Natural killer cell (primary cell): ENCODE data around the gene TMEM254. TPM values are rescaled to one million over a fixed set of nuclear protein-coding genes. Genes with fewer than 3 reads are reported as not detected.

Experiments used
- ATAC-seq, 3 donors: fragments of 150-1000 bp in 2 of 3; fragments of 200-7000 bp in 1 of 3; cut with Tn5 transposase; 1 replicate in 1 of 3; 2 replicates in 2 of 3; pipeline ENCODE4 v1.10.0; 2021; ENCODE audit warnings: mild to moderate bottlenecking in 2 of 3, moderate library complexity in 2 of 3
- DNase-seq, 2 donors: peaks; one replicate each; pipeline versions ENCODE4 v3.0.0 to v3.0.0-alpha.2; 2013 to 2021; ENCODE audit warnings: mixed read lengths in 1 of 2
- H3K27ac ChIP-seq: one replicate; pipeline ENCODE4 v1.5.1; 2013; ENCODE audit warnings: mild to moderate bottlenecking, low read length
- H3K27me3 ChIP-seq: one replicate; pipeline ENCODE4 v1.6.1; 2013; ENCODE audit warnings: low read length; ENCODE audit not compliant: control insufficient read depth, insufficient read depth
- H3K36me3 ChIP-seq: one replicate; pipeline ENCODE4 v1.6.1; 2013; ENCODE audit warnings: low read length; ENCODE audit not compliant: control insufficient read depth, insufficient read depth
- H3K4me1 ChIP-seq: one replicate; pipeline ENCODE4 v1.6.1; 2013; ENCODE audit warnings: low read length; ENCODE audit not compliant: control insufficient read depth, insufficient read depth
- H3K4me3 ChIP-seq: one replicate; pipeline ENCODE4 v1.5.1; 2013; ENCODE audit warnings: low read length
- H3K9me3 ChIP-seq: one replicate; pipeline ENCODE4 v1.6.1; 2013; ENCODE audit warnings: low read length; ENCODE audit not compliant: control insufficient read depth, insufficient read depth
- H3K27ac Mint-ChIP-seq, 2 donors: one replicate each; pipeline ENCODE4 v1.8.0; 2022; ENCODE audit warnings: mild to moderate bottlenecking in 2 of 2, mixed read lengths in 2 of 2, moderate library complexity in 1 of 2
- H3K27me3 Mint-ChIP-seq, 2 donors: one replicate each; pipeline ENCODE4 v1.8.0; 2022; ENCODE audit warnings: low read depth in 2 of 2, mixed read lengths in 2 of 2
- H3K36me3 Mint-ChIP-seq: one replicate; pipeline ENCODE4 v1.8.0; 2022; ENCODE audit warnings: mixed read lengths
- H3K4me1 Mint-ChIP-seq, 2 donors: one replicate each; pipeline ENCODE4 v1.8.0; 2022; ENCODE audit warnings: mixed read lengths in 2 of 2
- H3K4me3 Mint-ChIP-seq: one replicate; pipeline ENCODE4 v1.8.0; 2022; ENCODE audit warnings: mild to moderate bottlenecking, moderate library complexity, mixed read lengths
- H3K9me3 Mint-ChIP-seq, 2 donors: one replicate each; pipeline ENCODE4 v1.8.0; 2022; ENCODE audit warnings: mixed read lengths in 2 of 2
- WGBS: methylation state at CpG from one replicate; pipeline ENCODE4 v1.1.7; 2013; ENCODE audit warnings: missing lambda C conversion rate; ENCODE audit not compliant: insufficient coverage; 5-methylcytosine and 5-hydroxymethylcytosine counted together
- intact Hi-C: fragments of 100-400 bp; cut with micrococcal nuclease; formaldehyde crosslinking; loops from one replicate; pipeline ENCODE4 v1.14.2; 2022
- total RNA-seq, 4 donors: library from RNA; stranded (reverse); fragments of 120-200 nt in 1 of 4; gene quantifications; one replicate each; pipeline versions ENCODE4 v1.2.3 to v1.2.4, GENCODE V29; 2013 to 2022
- TF ChIP-seq, protein P1 (sequence below): fragments of 200-600 bp; IDR thresholded peaks from one replicate; pipeline ENCODE4 v1.8.0; 2022; ENCODE audit warnings: antibody characterized with exemption

Gene TMEM254
- total RNA-seq, 3 donors from 2014 or later (not counting 1 experiment from before 2014, with no cell fraction given), result 7.1 to 11.1 (median 10.3) TPM

DNA sequence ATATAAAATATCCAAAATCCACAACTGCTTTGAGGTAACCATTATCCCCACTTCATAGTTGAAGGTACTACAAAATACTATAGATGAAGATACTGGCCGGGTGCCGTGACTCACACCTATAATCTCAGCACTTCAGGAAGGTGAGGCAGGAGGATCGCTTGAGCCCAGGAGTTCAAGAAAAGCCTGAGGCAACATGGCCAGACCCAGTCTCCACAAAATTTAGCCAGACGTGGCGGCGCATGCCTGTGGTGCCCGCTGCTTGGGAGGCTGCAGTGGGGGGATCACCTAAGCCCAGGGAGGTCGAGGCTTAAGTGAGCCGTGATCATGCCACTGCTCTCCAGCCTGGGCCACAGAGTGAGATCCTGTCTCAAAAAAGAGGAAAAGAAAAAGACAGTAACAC, 21.7 kb downstream of the TMEM254 start:
- Mint-ChIP-seq H3K27me3 (peaks cover 5 to 22% of the 10 kb centered on the region in 2 donors), H3K4me1 (no peaks in the 10 kb centered on the region), H3K9me3 (no peaks in the 10 kb centered on the region), H3K27ac (no peak overlapping the region), H3K36me3 (no peaks in the 10 kb centered on the region), H3K4me3 (no peak overlapping the region)
- H3K4me1 ChIP-seq, result no peaks in the 10 kb centered on the region
- 95% methylated on average over 9 of the region's 9 CpGs for WGBS
- TF ChIP-seq, protein P1, sequence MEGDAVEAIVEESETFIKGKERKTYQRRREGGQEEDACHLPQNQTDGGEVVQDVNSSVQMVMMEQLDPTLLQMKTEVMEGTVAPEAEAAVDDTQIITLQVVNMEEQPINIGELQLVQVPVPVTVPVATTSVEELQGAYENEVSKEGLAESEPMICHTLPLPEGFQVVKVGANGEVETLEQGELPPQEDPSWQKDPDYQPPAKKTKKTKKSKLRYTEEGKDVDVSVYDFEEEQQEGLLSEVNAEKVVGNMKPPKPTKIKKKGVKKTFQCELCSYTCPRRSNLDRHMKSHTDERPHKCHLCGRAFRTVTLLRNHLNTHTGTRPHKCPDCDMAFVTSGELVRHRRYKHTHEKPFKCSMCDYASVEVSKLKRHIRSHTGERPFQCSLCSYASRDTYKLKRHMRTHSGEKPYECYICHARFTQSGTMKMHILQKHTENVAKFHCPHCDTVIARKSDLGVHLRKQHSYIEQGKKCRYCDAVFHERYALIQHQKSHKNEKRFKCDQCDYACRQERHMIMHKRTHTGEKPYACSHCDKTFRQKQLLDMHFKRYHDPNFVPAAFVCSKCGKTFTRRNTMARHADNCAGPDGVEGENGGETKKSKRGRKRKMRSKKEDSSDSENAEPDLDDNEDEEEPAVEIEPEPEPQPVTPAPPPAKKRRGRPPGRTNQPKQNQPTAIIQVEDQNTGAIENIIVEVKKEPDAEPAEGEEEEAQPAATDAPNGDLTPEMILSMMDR, result no peak
- no peaks in the 10 kb centered on the region for H3K27me3 ChIP-seq
- ATAC-seq (no peak), DNase-seq (no peak)
- no peak overlapping the region for H3K27ac ChIP-seq
- no peaks in the 10 kb centered on the region for H3K9me3 ChIP-seq
- intact Hi-C loops, result no loop called here
- no peaks in the 10 kb centered on the region for H3K36me3 ChIP-seq
- H3K4me3 ChIP-seq, result no peak overlapping the region

DNA sequence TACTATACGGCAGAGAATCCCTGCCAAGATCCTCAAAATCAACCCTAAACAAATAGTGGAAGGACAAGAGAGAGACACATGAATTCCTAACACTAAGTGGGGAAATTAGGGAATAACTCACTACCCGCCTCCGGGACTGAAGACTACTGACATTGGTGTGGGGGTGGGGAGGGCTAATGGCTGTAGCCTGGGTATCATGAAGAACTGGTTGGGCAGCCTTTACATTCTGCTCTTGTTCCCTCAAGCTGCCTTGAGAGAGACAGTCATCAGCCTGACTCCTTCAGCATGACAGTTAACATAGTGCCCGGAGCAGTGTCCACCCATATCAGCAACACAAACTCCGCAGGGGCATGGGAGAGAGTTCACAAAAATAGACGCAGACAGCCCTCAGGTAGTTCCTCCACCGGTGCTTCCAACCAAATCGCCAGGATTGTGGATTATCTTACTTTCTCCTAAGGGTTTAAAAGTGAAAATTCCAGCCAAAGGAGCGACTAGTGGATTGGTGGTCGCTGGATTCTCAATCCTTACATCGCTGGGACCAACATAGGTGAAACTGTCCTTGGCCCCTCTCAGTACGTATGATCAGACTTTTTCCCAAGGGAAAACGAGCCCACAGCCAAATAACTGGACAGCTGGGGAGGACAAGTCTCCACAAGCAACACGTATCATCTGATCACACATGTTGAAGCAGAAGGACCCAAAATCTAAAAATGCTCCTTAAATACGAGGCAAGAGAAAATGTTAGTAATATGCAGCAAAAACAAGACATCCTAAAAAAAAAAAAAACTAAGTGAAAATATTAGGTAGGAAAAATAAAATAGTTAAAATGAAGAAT, 22.6 kb downstream of the TMEM254 start:
- no peak overlapping the region for H3K27ac Mint-ChIP-seq
- Histone ChIP-seq H3K27me3 (no peaks in the 10 kb centered on the region), H3K36me3 (no peaks in the 10 kb centered on the region), H3K27ac (no peak overlapping the region), H3K9me3 (no peaks in the 10 kb centered on the region), H3K4me1 (no peaks in the 10 kb centered on the region), H3K4me3 (no peak overlapping the region)
- 93% methylated on average over 13 of the region's 15 CpGs for WGBS
- H3K9me3 Mint-ChIP-seq, result no peaks in the 10 kb centered on the region
- TF ChIP-seq, protein P1, result no peak
- no peaks in the 10 kb centered on the region for H3K4me1 Mint-ChIP-seq
- peaks cover 4 to 19% of the 10 kb centered on the region in 2 donors for H3K27me3 Mint-ChIP-seq
- DNase-seq (no peak), ATAC-seq (no peak)
- H3K4me3 Mint-ChIP-seq, result no peak overlapping the region
- no peaks in the 10 kb centered on the region for H3K36me3 Mint-ChIP-seq
- intact Hi-C loops, result no loop called here

GRCh38 chr10:80104066-80104926, 25.8 kb downstream of the TMEM254 start:
- 69% methylated on average over 10 of the region's 10 CpGs for WGBS
- TF ChIP-seq, protein P1, result no peak

More at GRCh38 chr10:80104066-80104926, 25.8 kb downstream of the TMEM254 start:
- Histone ChIP-seq H3K27ac (no peak overlapping the region), H3K4me1 (no peaks in the 10 kb centered on the region), H3K27me3 (no peaks in the 10 kb centered on the region), H3K36me3 (no peaks in the 10 kb centered on the region), H3K4me3 (no peak overlapping the region), H3K9me3 (peaks cover 12% of the 10 kb centered on the region)
- ATAC-seq, result peak in 2 of 3 donors; percentile 26 to 45
- intact Hi-C loops, result no loop called here
- H3K27ac Mint-ChIP-seq, result no peak overlapping the region
- H3K27me3 Mint-ChIP-seq, result peaks cover 0 to 2% of the 10 kb centered on the region in 2 donors
- H3K9me3 Mint-ChIP-seq, result peaks cover 4 to 10% of the 10 kb centered on the region in 2 donors
- H3K4me3 Mint-ChIP-seq, result no peak overlapping the region
- DNase-seq, result peak in 1 of 2 donors; percentile 50
- H3K36me3 Mint-ChIP-seq, result peaks cover 14% of the 10 kb centered on the region
- H3K4me1 Mint-ChIP-seq, result no peaks in the 10 kb centered on the region
